SK-N-SH treated with all-trans-retinoic acid at 6 μM for 48 hours (cell line): Measurements from ENCODE around the gene NKX6-2.
"Not testable (repeated sequence)": the region's sequence is repeated elsewhere in the genome, so short reads cannot be mapped to it uniquely, and the experiment has no call there.

Source experiments
- ATAC-seq: fragments of 200-7000 bp; cut with Tn5 transposase; 3 replicates; pipeline ENCODE4 v1.9.1; 2020; ENCODE audit warnings: mild to moderate bottlenecking, moderate library complexity
- ARNTL ChIP-seq: fragments of 450-650 bp; formaldehyde crosslinking; IDR thresholded peaks from 2 replicates; pipeline ENCODE4 v1.5.0; 2020; ENCODE audit warnings: low read depth, mild to moderate bottlenecking, moderate library complexity, borderline replicate concordance
- CREB5 ChIP-seq: fragments of 250-450 bp; sonication (Bioruptor Pico); IDR thresholded peaks from 2 replicates; pipeline ENCODE4 v1.5.1; 2020; ENCODE audit warnings: low read depth, mild to moderate bottlenecking, moderate library complexity
- CSDC2 ChIP-seq: fragments of 250-450 bp; sonication (Bioruptor Pico); IDR thresholded peaks from 2 replicates; pipeline ENCODE4 v1.5.0; 2020; ENCODE audit warnings: mild to moderate bottlenecking, moderate library complexity
- CSRNP3 ChIP-seq: fragments of 250-450 bp; sonication (Bioruptor Pico); IDR thresholded peaks from 2 replicates; pipeline ENCODE4 v1.5.1; 2021; ENCODE audit warnings: mild to moderate bottlenecking, moderate library complexity
- ESRRG ChIP-seq: fragments of 250-450 bp; sonication (Bioruptor Pico); IDR thresholded peaks from 2 replicates; pipeline ENCODE4 v1.6.1; 2021; ENCODE audit warnings: mild to moderate bottlenecking
- GLIS3 ChIP-seq: fragments of 250-450 bp; sonication (Bioruptor Pico); IDR thresholded peaks from 2 replicates; pipeline ENCODE4 v1.5.0; 2020; ENCODE audit warnings: mild to moderate bottlenecking, moderate library complexity
- ISL1 ChIP-seq: fragments of 250-450 bp; sonication (Bioruptor Pico); IDR thresholded peaks from 2 replicates; pipeline ENCODE4 v2.1.2; 2022; ENCODE audit warnings: mild to moderate bottlenecking, moderate library complexity
- OSR1 ChIP-seq: fragments of 250-450 bp; sonication (Bioruptor Pico); IDR thresholded peaks from 2 replicates; pipeline ENCODE4 v1.8.0; 2022; ENCODE audit warnings: moderate library complexity, mild to moderate bottlenecking, inconsistent platforms
- PATZ1 ChIP-seq: fragments of 250-450 bp; sonication (Bioruptor Pico); IDR thresholded peaks from 2 replicates; pipeline ENCODE4 v1.8.0; 2020; ENCODE audit warnings: mild to moderate bottlenecking, moderate library complexity, borderline replicate concordance
- POU6F1 ChIP-seq: fragments of 250-450 bp; sonication (Bioruptor Pico); IDR thresholded peaks from 2 replicates; pipeline ENCODE4 v1.8.0; 2021; ENCODE audit warnings: low read depth, mild to moderate bottlenecking, moderate library complexity, borderline replicate concordance
- PPARA ChIP-seq: fragments of 250-450 bp; sonication (Bioruptor Pico); IDR thresholded peaks from 2 replicates; pipeline ENCODE4 v1.5.0; 2020; ENCODE audit warnings: mild to moderate bottlenecking, borderline replicate concordance
- RARB ChIP-seq: fragments of 250-450 bp; sonication (Bioruptor Pico); IDR thresholded peaks from 2 replicates; pipeline ENCODE4 v1.8.0; 2021; ENCODE audit warnings: mild to moderate bottlenecking, moderate library complexity
- SNAI2 ChIP-seq: fragments of 250-450 bp; sonication (Bioruptor Pico); IDR thresholded peaks from 2 replicates; pipeline ENCODE4 v1.5.0; 2020; ENCODE audit warnings: mild to moderate bottlenecking, moderate library complexity
- TCF4 ChIP-seq: fragments of 250-450 bp; sonication (Bioruptor Pico); IDR thresholded peaks from 2 replicates; pipeline ENCODE4 v1.8.0; 2021; ENCODE audit warnings: mild to moderate bottlenecking, moderate library complexity, borderline replicate concordance
- TOX ChIP-seq: fragments of 250-450 bp; sonication (Bioruptor Pico); IDR thresholded peaks from 2 replicates; pipeline ENCODE4 v1.8.0; 2021; ENCODE audit warnings: mild to moderate bottlenecking, moderate library complexity, borderline replicate concordance
- ZC3H10 ChIP-seq: fragments of 250-450 bp; sonication (Bioruptor Pico); IDR thresholded peaks from 2 replicates; pipeline ENCODE4 v1.5.1; 2021; ENCODE audit warnings: mild to moderate bottlenecking, moderate library complexity
- ZFP3 ChIP-seq: fragments of 250-450 bp; sonication (Bioruptor Pico); IDR thresholded peaks from 2 replicates; pipeline ENCODE4 v1.5.0; 2020; ENCODE audit warnings: mild to moderate bottlenecking, moderate library complexity
- ZFP30 ChIP-seq: fragments of 450-650 bp; formaldehyde crosslinking; IDR thresholded peaks from 2 replicates; pipeline ENCODE4 v1.5.0; 2022; ENCODE audit warnings: mild to moderate bottlenecking, moderate library complexity
- ZNF565 ChIP-seq: fragments of 450-650 bp; formaldehyde crosslinking; conservative IDR thresholded peaks from 2 replicates; pipeline ENCODE4 v1.5.0; 2020; ENCODE audit warnings: low read depth, mild to moderate bottlenecking, moderate library complexity
- ZNF70 ChIP-seq: fragments of 450-650 bp; formaldehyde crosslinking; IDR thresholded peaks from 2 replicates; pipeline ENCODE4 v1.5.0; 2020; ENCODE audit warnings: mild to moderate bottlenecking, moderate library complexity

Gene NKX6-2

GRCh38 chr10:132826524-132827422 lies 40.8 kb upstream of the NKX6-2 start:
- TF ChIP-seq ZFP3 (CRISPR knock-in tag) (no peak), CREB5 (no peak), TCF4 (no peak), ISL1 (no peak), CSDC2 (CRISPR knock-in tag) (no peak), SNAI2 (CRISPR knock-in tag) (no peak), ZFP30 (CRISPR knock-in tag) (no peak), ZNF565 (CRISPR knock-in tag) (no peak), CSRNP3 (CRISPR knock-in tag) (no peak), GLIS3 (CRISPR knock-in tag) (no peak), ZNF70 (CRISPR knock-in tag) (no peak), ZC3H10 (no peak), ESRRG (CRISPR knock-in tag) (no peak), PATZ1 (CRISPR knock-in tag) (no peak)
- ATAC-seq = no peak

GRCh38 chr10:132825783-132826523 lies 40.0 kb upstream of the NKX6-2 start:
- ATAC-seq = not testable (repeated sequence)

GRCh38 chr10:132820056-132820455 lies 34.1 kb upstream of the NKX6-2 start:
- no peak for ATAC-seq
- TF ChIP-seq POU6F1 (CRISPR knock-in tag) (no peak), TOX (CRISPR knock-in tag) (no peak), CSDC2 (CRISPR knock-in tag) (no peak), ARNTL (CRISPR knock-in tag) (no peak), SNAI2 (CRISPR knock-in tag) (no peak), ESRRG (CRISPR knock-in tag) (no peak), CREB5 (no peak), ZNF565 (CRISPR knock-in tag) (no peak), OSR1 (CRISPR knock-in tag) (no peak), CSRNP3 (CRISPR knock-in tag) (no peak), GLIS3 (CRISPR knock-in tag) (no peak), RARB (no peak), PPARA (CRISPR knock-in tag) (no peak), ZFP30 (CRISPR knock-in tag) (no peak), ISL1 (no peak)
